Measurements from ENCODE around the gene GCFC2.
"Not testable (repeated sequence)": the region's sequence is repeated elsewhere in the genome, so short reads cannot be mapped to it uniquely, and the experiment has no call there.

Gene GCFC2

GRCh38 chr2:75688196-75688595 lies 22.5 kb downstream of the GCFC2 start:
- TF ChIP-seq CTCF (IDR thresholded peaks at IDR 0.05; ENCODE audit: insufficient read depth, low read depth, low read length, missing control alignments) = no peak
- DNase-seq (ENCODE audit: low read depth) = no peak
- H3K4me3 ChIP-seq (ENCODE audit: low read depth, low read length) = no peak overlapping the region

- H3K4me3 ChIP-seq (ENCODE audit: low read depth, low read length); DNase-seq (ENCODE audit: low read depth): not testable (repeated sequence)
Measured at GRCh38 chr2:75683430-75683829, 27.3 kb downstream of the GCFC2 start.

GRCh38 chr2:75680402-75680801 lies 30.3 kb downstream of the GCFC2 start:
- TF ChIP-seq CTCF (IDR thresholded peaks at IDR 0.05; ENCODE audit: insufficient read depth, low read depth, low read length, missing control alignments) = no peak
- DNase-seq (ENCODE audit: low read depth) = no peak
- H3K4me3 ChIP-seq (ENCODE audit: low read depth, low read length) = no peak overlapping the region

GRCh38 chr2:75679556-75679955 lies 31.2 kb downstream of the GCFC2 start:
- TF ChIP-seq CTCF (IDR thresholded peaks at IDR 0.05; ENCODE audit: insufficient read depth, low read depth, low read length, missing control alignments) = no peak
- DNase-seq (ENCODE audit: low read depth) = no peak
- no peak overlapping the region for H3K4me3 ChIP-seq (ENCODE audit: low read depth, low read length)

- DNase-seq (ENCODE audit: low read depth) = no peak
- H3K4me3 ChIP-seq (ENCODE audit: low read depth, low read length) = no peak overlapping the region
- TF ChIP-seq CTCF (IDR thresholded peaks at IDR 0.05; ENCODE audit: insufficient read depth, low read depth, low read length, missing control alignments) = no peak
Measured at GRCh38 chr2:75676464-75676863, 34.3 kb downstream of the GCFC2 start.

GRCh38 chr2:75675908-75676307 lies 34.8 kb downstream of the GCFC2 start:
- DNase-seq (ENCODE audit: low read depth) = no peak
- H3K4me3 ChIP-seq (ENCODE audit: low read depth, low read length) = no peak overlapping the region
- no peak for TF ChIP-seq CTCF (IDR thresholded peaks at IDR 0.05; ENCODE audit: insufficient read depth, low read depth, low read length, missing control alignments)

- not testable (repeated sequence) for DNase-seq (ENCODE audit: low read depth); H3K4me3 ChIP-seq (ENCODE audit: low read depth, low read length)
Measured at GRCh38 chr2:75675423-75675822, 35.3 kb downstream of the GCFC2 start.

- DNase-seq (ENCODE audit: low read depth) = no peak
- no peak overlapping the region for H3K4me3 ChIP-seq (ENCODE audit: low read depth, low read length)
- TF ChIP-seq CTCF (IDR thresholded peaks at IDR 0.05; ENCODE audit: insufficient read depth, low read depth, low read length, missing control alignments) = no peak
Measured at GRCh38 chr2:75667884-75668283, 42.8 kb downstream of the GCFC2 start.

Measured in GM12865 (cell line).